HG03457 (cell line): Measurements from ENCODE around the gene DPP6.

Experiments used
- ATAC-seq: cut with Tn5 transposase; IDR thresholded peaks from one replicate; pipeline ENCODE4 v1.9.1; 2021; ENCODE audit warnings: moderate number of reproducible peaks; ENCODE audit not compliant: unreplicated experiment

DPP6 gene

GRCh38 chr7:154330318-154330717 lies 278.1 kb downstream of the DPP6 start:
- ATAC-seq: no peak

- no peak for ATAC-seq
Observed at GRCh38 chr7:154332811-154333580, 280.8 kb downstream of the DPP6 start.

GRCh38 chr7:154336295-154336694 lies 284.1 kb downstream of the DPP6 start:
- ATAC-seq: no peak

- no peak for ATAC-seq
Observed at GRCh38 chr7:154338701-154339506, 286.7 kb downstream of the DPP6 start.

- no peak for ATAC-seq
Observed at GRCh38 chr7:154342971-154343633, 290.9 kb downstream of the DPP6 start.

- ATAC-seq: no peak
Observed at GRCh38 chr7:154343778-154344412, 291.7 kb downstream of the DPP6 start.

- ATAC-seq: no peak
Observed at GRCh38 chr7:154345093-154345492, 292.9 kb downstream of the DPP6 start.

- no peak for ATAC-seq
Observed at GRCh38 chr7:154347700-154348266, 295.6 kb downstream of the DPP6 start.

GRCh38 chr7:154350892-154351291 lies 298.7 kb downstream of the DPP6 start:
- no peak for ATAC-seq

- ATAC-seq: no peak
Observed at GRCh38 chr7:154353355-154353767, 301.2 kb downstream of the DPP6 start.

GRCh38 chr7:154364170-154364569 lies 312.0 kb downstream of the DPP6 start:
- no peak for ATAC-seq

- ATAC-seq: no peak
Observed at GRCh38 chr7:154371424-154371823, 319.2 kb downstream of the DPP6 start.

GRCh38 chr7:154372011-154372601 lies 319.9 kb downstream of the DPP6 start:
- ATAC-seq: no peak

- no peak for ATAC-seq
Observed at GRCh38 chr7:154373956-154374355, 321.8 kb downstream of the DPP6 start.

GRCh38 chr7:154375956-154376355 lies 323.8 kb downstream of the DPP6 start:
- ATAC-seq: no peak

- ATAC-seq: no peak
Observed at GRCh38 chr7:154380771-154381170, 328.6 kb downstream of the DPP6 start.

GRCh38 chr7:154383045-154383444 lies 330.8 kb downstream of the DPP6 start:
- no peak for ATAC-seq

- ATAC-seq: no peak
Observed at GRCh38 chr7:154385214-154385613, 333.0 kb downstream of the DPP6 start.

- ATAC-seq: no peak
Observed at GRCh38 chr7:154387252-154387651, 335.1 kb downstream of the DPP6 start.

- ATAC-seq: no peak
Observed at GRCh38 chr7:154388412-154388811, 336.2 kb downstream of the DPP6 start.
